GM21723 (cell line): ENCODE measurements around the gene SDC1.

Experiments used
- ATAC-seq: cut with Tn5 transposase; IDR thresholded peaks from one replicate; pipeline ENCODE4 v1.9.1; 2021; ENCODE audit warnings: mild to moderate bottlenecking, moderate library complexity; ENCODE audit not compliant: unreplicated experiment

SDC1 gene

DNA sequence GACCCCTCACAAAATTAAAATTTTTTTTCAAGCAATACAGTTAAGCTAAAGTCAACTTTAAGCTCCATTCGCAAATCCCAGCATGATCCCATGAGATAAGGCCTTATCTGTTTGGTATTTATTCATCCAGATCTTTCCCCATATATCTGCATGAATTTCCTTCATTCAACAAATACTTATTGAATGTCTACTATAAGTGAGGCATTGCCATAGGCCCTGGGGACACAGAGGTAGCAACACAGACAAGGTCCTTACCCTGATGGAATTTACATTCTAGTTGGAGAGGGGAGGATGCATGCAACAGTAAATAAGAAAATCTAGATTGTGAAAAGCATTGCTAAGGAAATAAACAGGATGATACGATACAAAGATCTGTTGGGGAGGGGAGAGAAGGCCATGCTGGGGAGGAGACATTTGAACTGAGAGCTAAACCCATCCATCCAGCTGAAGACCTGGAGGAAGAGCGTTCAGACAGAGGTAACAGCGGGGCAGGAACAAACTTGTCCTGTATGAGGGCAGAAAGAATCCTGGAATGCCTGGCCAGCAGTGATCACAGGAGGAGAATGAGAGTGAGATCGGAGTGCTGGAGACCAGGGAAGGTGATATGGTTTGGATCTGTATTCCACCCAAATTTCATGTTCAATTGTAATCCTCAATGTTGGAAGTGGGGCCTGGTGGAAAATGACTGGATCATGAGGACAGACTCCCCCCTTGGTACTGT, 71.6 kb downstream of the SDC1 start:
- ATAC-seq: no peak

DNA sequence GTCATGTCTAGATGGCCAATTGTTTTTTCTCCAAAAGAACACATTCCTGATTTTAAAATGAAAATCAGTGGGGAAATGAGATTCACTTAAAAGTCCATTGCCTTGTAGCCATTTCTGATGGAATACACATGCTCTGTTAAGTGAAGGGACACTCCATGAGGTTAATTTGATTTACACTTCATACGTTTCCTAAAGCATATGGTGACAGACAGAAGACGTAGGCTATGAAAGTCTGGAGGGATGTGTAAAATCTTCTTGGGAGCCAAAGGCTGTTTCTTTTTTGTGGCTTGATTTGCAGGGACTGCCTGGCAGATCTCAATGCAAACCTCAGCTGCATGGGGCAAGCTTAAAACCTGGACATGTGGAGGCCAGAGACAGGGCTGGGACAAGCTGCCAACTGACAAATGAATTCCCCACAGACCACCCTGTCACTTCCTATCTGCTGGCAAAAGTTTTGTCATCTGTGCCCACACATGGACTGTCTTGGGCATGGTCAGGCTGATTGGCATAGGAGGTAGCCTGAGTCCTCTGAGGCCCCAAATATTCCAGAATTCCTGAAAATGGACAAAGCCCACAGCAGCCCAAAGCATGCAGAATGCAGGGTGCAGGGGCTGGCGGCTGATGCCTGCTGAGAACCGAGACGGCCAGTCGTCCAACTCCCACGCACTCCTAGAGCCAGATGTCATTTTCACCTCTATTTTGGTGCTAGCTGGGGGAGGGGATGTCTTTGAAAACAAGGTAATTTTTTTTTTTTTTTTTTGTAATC, 73.9 kb downstream of the SDC1 start:
- ATAC-seq: peak; percentile 79
